Measurements from ENCODE around the gene NEGR1. TPM values are rescaled to one million over a fixed set of nuclear protein-coding genes. Genes with fewer than 3 reads are reported as not detected.

NEGR1 gene
- total RNA-seq, 1 experiment from 2014 or later = 1.2 TPM

GRCh38 chr1:72197786-72198185 is 84.6 kb downstream of the NEGR1 start:
- Histone ChIP-seq H3K4me1 (no peaks in the 10 kb centered on the region), H3K27ac (no peak overlapping the region), H3K9me3 (replicated peaks) (no peaks in the 10 kb centered on the region), H3K36me3 (no peaks in the 10 kb centered on the region), H3K4me3 (no peak overlapping the region), H3K27me3 (no peaks in the 10 kb centered on the region)
- no peak for DNase-seq

- no peak overlapping the region for H3K4me3 ChIP-seq
- DNase-seq = peak in 1 of 2 experiments; percentile 17
- H3K4me1 ChIP-seq = no peaks in the 10 kb centered on the region
- H3K36me3 ChIP-seq = no peaks in the 10 kb centered on the region
- no peaks in the 10 kb centered on the region for H3K9me3 ChIP-seq (replicated peaks)
- no peak overlapping the region for H3K27ac ChIP-seq
- no peaks in the 10 kb centered on the region for H3K27me3 ChIP-seq
Measured at GRCh38 chr1:72186733-72187307, 95.5 kb downstream of the NEGR1 start.

- Histone ChIP-seq H3K4me3 (no peak overlapping the region), H3K27me3 (no peaks in the 10 kb centered on the region), H3K36me3 (no peaks in the 10 kb centered on the region), H3K27ac (no peak overlapping the region), H3K4me1 (no peaks in the 10 kb centered on the region), H3K9me3 (replicated peaks) (no peaks in the 10 kb centered on the region)
- no peak for DNase-seq
Measured at GRCh38 chr1:72184099-72184701, 98.1 kb downstream of the NEGR1 start.

GRCh38 chr1:72182859-72183258 is 99.5 kb downstream of the NEGR1 start:
- H3K4me1 ChIP-seq = no peaks in the 10 kb centered on the region
- H3K4me3 ChIP-seq = no peak overlapping the region
- no peak for DNase-seq
- no peaks in the 10 kb centered on the region for H3K36me3 ChIP-seq
- H3K9me3 ChIP-seq (replicated peaks) = no peaks in the 10 kb centered on the region
- H3K27me3 ChIP-seq = no peaks in the 10 kb centered on the region
- H3K27ac ChIP-seq = no peak overlapping the region

- no peak for DNase-seq
- no peak overlapping the region for H3K27ac ChIP-seq
- H3K27me3 ChIP-seq = no peaks in the 10 kb centered on the region
- no peak overlapping the region for H3K4me3 ChIP-seq
- no peaks in the 10 kb centered on the region for H3K36me3 ChIP-seq
- no peaks in the 10 kb centered on the region for H3K9me3 ChIP-seq (replicated peaks)
- H3K4me1 ChIP-seq = no peaks in the 10 kb centered on the region
Measured at GRCh38 chr1:72178266-72178665, 104.1 kb downstream of the NEGR1 start.

GRCh38 chr1:72177711-72178110 is 104.6 kb downstream of the NEGR1 start:
- Histone ChIP-seq H3K9me3 (replicated peaks) (no peaks in the 10 kb centered on the region), H3K36me3 (no peaks in the 10 kb centered on the region), H3K4me1 (no peaks in the 10 kb centered on the region), H3K27me3 (no peaks in the 10 kb centered on the region), H3K27ac (no peak overlapping the region), H3K4me3 (no peak overlapping the region)
- DNase-seq = no peak

GRCh38 chr1:72170246-72170645 is 112.1 kb downstream of the NEGR1 start:
- Histone ChIP-seq H3K4me3 (no peak overlapping the region), H3K27me3 (no peaks in the 10 kb centered on the region), H3K4me1 (no peaks in the 10 kb centered on the region), H3K9me3 (replicated peaks) (no peaks in the 10 kb centered on the region), H3K36me3 (no peaks in the 10 kb centered on the region), H3K27ac (no peak overlapping the region)
- no peak for DNase-seq

- Histone ChIP-seq H3K9me3 (replicated peaks) (no peaks in the 10 kb centered on the region), H3K4me3 (no peak overlapping the region), H3K27me3 (no peaks in the 10 kb centered on the region), H3K4me1 (no peaks in the 10 kb centered on the region), H3K36me3 (no peaks in the 10 kb centered on the region), H3K27ac (no peak overlapping the region)
- DNase-seq = no peak
Measured at GRCh38 chr1:72166426-72166825, 115.9 kb downstream of the NEGR1 start.

GRCh38 chr1:72150508-72150907 is 131.8 kb downstream of the NEGR1 start:
- Histone ChIP-seq H3K9me3 (replicated peaks) (no peaks in the 10 kb centered on the region), H3K36me3 (no peaks in the 10 kb centered on the region), H3K4me3 (no peak overlapping the region), H3K27ac (no peak overlapping the region), H3K27me3 (no peaks in the 10 kb centered on the region), H3K4me1 (no peaks in the 10 kb centered on the region)
- no peak for DNase-seq

GRCh38 chr1:72141875-72142274 is 140.5 kb downstream of the NEGR1 start:
- no peak for DNase-seq
- Histone ChIP-seq H3K4me1 (no peaks in the 10 kb centered on the region), H3K27ac (no peak overlapping the region), H3K27me3 (no peaks in the 10 kb centered on the region), H3K9me3 (replicated peaks) (no peaks in the 10 kb centered on the region), H3K36me3 (no peaks in the 10 kb centered on the region), H3K4me3 (no peak overlapping the region)

GRCh38 chr1:72140222-72140621 is 142.1 kb downstream of the NEGR1 start:
- no peak for DNase-seq
- H3K27me3 ChIP-seq = no peaks in the 10 kb centered on the region
- H3K27ac ChIP-seq = no peak overlapping the region
- no peaks in the 10 kb centered on the region for H3K36me3 ChIP-seq
- H3K9me3 ChIP-seq (replicated peaks) = no peaks in the 10 kb centered on the region
- no peak overlapping the region for H3K4me3 ChIP-seq
- no peaks in the 10 kb centered on the region for H3K4me1 ChIP-seq

GRCh38 chr1:72137656-72138055 is 144.7 kb downstream of the NEGR1 start:
- H3K4me1 ChIP-seq = no peaks in the 10 kb centered on the region
- no peaks in the 10 kb centered on the region for H3K9me3 ChIP-seq (replicated peaks)
- H3K27me3 ChIP-seq = no peaks in the 10 kb centered on the region
- no peaks in the 10 kb centered on the region for H3K36me3 ChIP-seq
- H3K4me3 ChIP-seq = no peak overlapping the region
- H3K27ac ChIP-seq = no peak overlapping the region
- no peak for DNase-seq

GRCh38 chr1:72129869-72130268 is 152.5 kb downstream of the NEGR1 start:
- H3K27me3 ChIP-seq = no peaks in the 10 kb centered on the region

GRCh38 chr1:72122099-72122880 is 160.0 kb downstream of the NEGR1 start:
- Histone ChIP-seq H3K4me1 (no peaks in the 10 kb centered on the region), H3K27ac (no peak overlapping the region), H3K9me3 (replicated peaks) (no peaks in the 10 kb centered on the region), H3K4me3 (no peak overlapping the region), H3K27me3 (peaks cover 13% of the 10 kb centered on the region; the same call in 1 of the 2 replicates), H3K36me3 (no peaks in the 10 kb centered on the region)
- DNase-seq = no peak

More at GRCh38 chr1:72129869-72130268, 152.5 kb downstream of the NEGR1 start:
- Histone ChIP-seq H3K4me3 (no peak overlapping the region), H3K4me1 (no peaks in the 10 kb centered on the region), H3K36me3 (no peaks in the 10 kb centered on the region), H3K27ac (no peak overlapping the region), H3K9me3 (replicated peaks) (no peaks in the 10 kb centered on the region)
- no peak for DNase-seq

GRCh38 chr1:72119491-72119890 is 162.8 kb downstream of the NEGR1 start:
- DNase-seq = peak in 1 of 2 experiments; percentile 13
- Histone ChIP-seq H3K4me1 (no peaks in the 10 kb centered on the region), H3K36me3 (no peaks in the 10 kb centered on the region), H3K27ac (no peak overlapping the region), H3K27me3 (peaks cover 13% of the 10 kb centered on the region; the same call in 1 of the 2 replicates), H3K9me3 (replicated peaks) (no peaks in the 10 kb centered on the region), H3K4me3 (no peak overlapping the region)
